ENCODE results near the gene DUSP1.

The DUSP1 gene

GRCh38 chr5:172777881-172778814, 7.2 kb upstream of the DUSP1 start:
- peak overlapping the region; percentile 95 for H3K27ac ChIP-seq (ENCODE audit: poor library complexity, severe bottlenecking)
- H3K4me1 ChIP-seq (ENCODE audit: insufficient read depth, poor library complexity, severe bottlenecking), result peaks cover 57% of the 10 kb centered on the region
- ATAC-seq (ENCODE audit: low read depth) (peak; percentile 81), DNase-seq (ENCODE audit: low spot score) (peak; percentile 94)
- TF ChIP-seq CTCF (IDR thresholded peaks at IDR 0.05; ENCODE audit: poor library complexity, severe bottlenecking), result no peak
- H3K4me3 ChIP-seq (ENCODE audit: severe bottlenecking), result no peak overlapping the region
- no peaks in the 10 kb centered on the region for H3K27me3 ChIP-seq (ENCODE audit: insufficient read depth, poor library complexity, severe bottlenecking)
- no peaks in the 10 kb centered on the region for H3K36me3 ChIP-seq (ENCODE audit: low read depth)
- H3K9me3 ChIP-seq (ENCODE audit: severe bottlenecking), result no peaks in the 10 kb centered on the region

GRCh38 chr5:172776235-172776594, 5.2 kb upstream of the DUSP1 start:
- no peak overlapping the region for H3K4me3 ChIP-seq (ENCODE audit: severe bottlenecking)
- no peaks in the 10 kb centered on the region for H3K27me3 ChIP-seq (ENCODE audit: insufficient read depth, poor library complexity, severe bottlenecking)
- H3K9me3 ChIP-seq (ENCODE audit: severe bottlenecking), result no peaks in the 10 kb centered on the region
- ATAC-seq (ENCODE audit: low read depth) (no peak), DNase-seq (ENCODE audit: low spot score) (no peak)
- H3K27ac ChIP-seq (ENCODE audit: poor library complexity, severe bottlenecking), result peak overlapping the region; percentile 95
- TF ChIP-seq CTCF (IDR thresholded peaks at IDR 0.05; ENCODE audit: poor library complexity, severe bottlenecking), result no peak
- H3K36me3 ChIP-seq (ENCODE audit: low read depth), result no peaks in the 10 kb centered on the region
- H3K4me1 ChIP-seq (ENCODE audit: insufficient read depth, poor library complexity, severe bottlenecking), result peaks cover 63% of the 10 kb centered on the region

- Histone ChIP-seq H3K36me3 (ENCODE audit: low read depth) (no peaks in the 10 kb centered on the region; the same call in 1 of the 2 replicates), H3K4me3 (ENCODE audit: severe bottlenecking) (no peak overlapping the region), H3K27me3 (ENCODE audit: insufficient read depth, poor library complexity, severe bottlenecking) (no peaks in the 10 kb centered on the region), H3K9me3 (ENCODE audit: severe bottlenecking) (no peaks in the 10 kb centered on the region), H3K27ac (ENCODE audit: poor library complexity, severe bottlenecking) (peak overlapping the region; percentile 95), H3K4me1 (ENCODE audit: insufficient read depth, poor library complexity, severe bottlenecking) (peaks cover 63% of the 10 kb centered on the region)
- peak; percentile 7 for TF ChIP-seq CTCF (IDR thresholded peaks at IDR 0.05; ENCODE audit: poor library complexity, severe bottlenecking)
- DNase-seq (ENCODE audit: low spot score) (peak; percentile 93), ATAC-seq (ENCODE audit: low read depth) (peak; percentile 43)
Measured at GRCh38 chr5:172775326-172776234, 4.6 kb upstream of the DUSP1 start.

- Histone ChIP-seq H3K4me1 (ENCODE audit: insufficient read depth, poor library complexity, severe bottlenecking) (peaks cover 63% of the 10 kb centered on the region), H3K4me3 (ENCODE audit: severe bottlenecking) (no peak overlapping the region), H3K27ac (ENCODE audit: poor library complexity, severe bottlenecking) (peak overlapping the region; percentile 95), H3K36me3 (ENCODE audit: low read depth) (peaks cover 6% of the 10 kb centered on the region), H3K27me3 (ENCODE audit: insufficient read depth, poor library complexity, severe bottlenecking) (no peaks in the 10 kb centered on the region), H3K9me3 (ENCODE audit: severe bottlenecking) (no peaks in the 10 kb centered on the region)
- no peak for ATAC-seq (ENCODE audit: low read depth)
- DNase-seq (ENCODE audit: low spot score), result peak; percentile 38
- no peak for TF ChIP-seq CTCF (IDR thresholded peaks at IDR 0.05; ENCODE audit: poor library complexity, severe bottlenecking)
Measured at GRCh38 chr5:172774561-172775315, 3.7 kb upstream of the DUSP1 start.
